Esophagus squamous epithelium (tissue), 4 donors: ENCODE measurements around the gene CARMIL1.

ENCODE experiments used
- POLR2A ChIP-seq, 4 donors: fragments of 450-650 bp; IDR thresholded peaks; one replicate each; pipeline ENCODE4 v1.6.1; 2017; ENCODE audit warnings: antibody characterized with exemption in 4 of 4, mild to moderate bottlenecking in 4 of 4, moderate library complexity in 3 of 4
- TF ChIP-seq, protein P1 (sequence below), 6 experiments: fragments of 450-650 bp in 4 of 6; fragments of 200-600 bp in 2 of 6; sonication (generic) in 2 of 6; IDR thresholded peaks; one replicate each; pipeline ENCODE4 v1.5.1; 2016 to 2019; ENCODE audit warnings: antibody characterized with exemption in 6 of 6, mild to moderate bottlenecking in 4 of 6, moderate library complexity in 4 of 6

DNA sequence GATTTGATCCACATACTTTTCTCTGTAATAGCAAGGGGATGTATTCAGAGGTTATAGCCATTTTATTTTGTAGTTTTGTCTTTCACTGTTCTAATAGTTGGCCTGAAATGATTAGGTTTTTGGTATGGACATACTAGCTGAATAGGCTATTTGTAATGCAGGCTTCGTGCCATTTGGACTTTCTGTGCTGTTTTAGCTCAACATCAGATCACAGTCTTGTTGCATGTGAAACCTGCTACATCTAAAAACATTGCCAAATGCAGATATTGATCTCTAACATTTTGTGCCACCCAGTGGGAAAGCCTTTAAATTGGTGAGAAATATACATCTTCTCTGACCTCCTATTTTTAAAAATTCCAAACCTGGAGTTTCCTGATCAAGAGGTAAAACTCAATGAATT is 215.3 kb downstream of the CARMIL1 start:
- TF ChIP-seq, protein P1, sequence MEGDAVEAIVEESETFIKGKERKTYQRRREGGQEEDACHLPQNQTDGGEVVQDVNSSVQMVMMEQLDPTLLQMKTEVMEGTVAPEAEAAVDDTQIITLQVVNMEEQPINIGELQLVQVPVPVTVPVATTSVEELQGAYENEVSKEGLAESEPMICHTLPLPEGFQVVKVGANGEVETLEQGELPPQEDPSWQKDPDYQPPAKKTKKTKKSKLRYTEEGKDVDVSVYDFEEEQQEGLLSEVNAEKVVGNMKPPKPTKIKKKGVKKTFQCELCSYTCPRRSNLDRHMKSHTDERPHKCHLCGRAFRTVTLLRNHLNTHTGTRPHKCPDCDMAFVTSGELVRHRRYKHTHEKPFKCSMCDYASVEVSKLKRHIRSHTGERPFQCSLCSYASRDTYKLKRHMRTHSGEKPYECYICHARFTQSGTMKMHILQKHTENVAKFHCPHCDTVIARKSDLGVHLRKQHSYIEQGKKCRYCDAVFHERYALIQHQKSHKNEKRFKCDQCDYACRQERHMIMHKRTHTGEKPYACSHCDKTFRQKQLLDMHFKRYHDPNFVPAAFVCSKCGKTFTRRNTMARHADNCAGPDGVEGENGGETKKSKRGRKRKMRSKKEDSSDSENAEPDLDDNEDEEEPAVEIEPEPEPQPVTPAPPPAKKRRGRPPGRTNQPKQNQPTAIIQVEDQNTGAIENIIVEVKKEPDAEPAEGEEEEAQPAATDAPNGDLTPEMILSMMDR (IDR thresholded peaks at IDR 0.05), result no peak
- TF ChIP-seq POLR2A (IDR thresholded peaks at IDR 0.05), result no peak
